B cell (primary cell): ENCODE data around the gene KCNG4. TPM values are rescaled to one million over a fixed set of nuclear protein-coding genes. Genes with fewer than 3 reads are reported as not detected.

Experiments
- ATAC-seq: fragments of 200-7000 bp; cut with Tn5 transposase; one replicate; pipeline ENCODE4 v1.10.0; 2021; ENCODE audit warnings: low read depth, mild to moderate bottlenecking, moderate number of reproducible peaks, moderate library complexity
- CTCF ChIA-PET: fragments of 350-600 bp; sonication (Branson Sonifier 250); formaldehyde crosslinking; loops from one replicate; lab custom pipeline; 2021; ENCODE audit warnings: antibody characterized with exemption, inconsistent platforms; lab: Charles Lee
- POLR2A ChIA-PET: fragments of 350-600 bp; sonication (Branson Sonifier 250); formaldehyde crosslinking; loops from one replicate; lab custom pipeline; 2021; ENCODE audit warnings: antibody characterized with exemption; lab: Charles Lee
- DNase-seq: peaks from one replicate; pipeline ENCODE4 v3.0.0; 2013
- H2AFZ ChIP-seq: 2 replicates; pipeline ENCODE4 v1.6.1; 2012; ENCODE audit warnings: mild to moderate bottlenecking, low read depth, low read length; ENCODE audit not compliant: insufficient read depth, poor library complexity, severe bottlenecking
- H3K27ac ChIP-seq, 2 donors: 1 replicate in 1 of 2; 2 replicates in 1 of 2; pipeline ENCODE4 v1.5.1; 2012 to 2013; ENCODE audit warnings: low read length in 2 of 2, mild to moderate bottlenecking in 2 of 2, moderate library complexity in 1 of 2
- H3K27me3 ChIP-seq, 4 experiments: fragments of 200-600 bp in 1 of 4; sonication (generic) in 1 of 4; replicated peaks in 1 of 4; 1 replicate in 2 of 4; 2 replicates in 2 of 4; pipeline versions ENCODE4 v1.6.1 to v1.7.0; 2013 to 2016; ENCODE audit warnings: low read length in 3 of 4, mild to moderate bottlenecking in 2 of 4, mixed read lengths in 1 of 4, moderate library complexity in 1 of 4; ENCODE audit not compliant: insufficient read depth in 4 of 4, control insufficient read depth in 3 of 4; ENCODE audit errors: control extremely low read depth in 1 of 4
- H3K36me3 ChIP-seq, 2 experiments: replicated peaks in 1 of 2; 1 replicate in 1 of 2; 2 replicates in 1 of 2; pipeline versions ENCODE4 v1.6.1 to v1.7.1; 2013; ENCODE audit warnings: low read length in 1 of 2; ENCODE audit not compliant: insufficient read depth in 2 of 2, control insufficient read depth in 1 of 2; ENCODE audit errors: control extremely low read depth in 1 of 2, extremely low read depth in 1 of 2
- H3K4me1 ChIP-seq, 2 donors: fragments of 200-600 bp in 1 of 2; sonication (generic) in 1 of 2; 1 replicate in 1 of 2; 2 replicates in 1 of 2; pipeline versions ENCODE4 v1.5.1 to v1.6.1; 2013 to 2017; ENCODE audit warnings: low read length in 2 of 2; ENCODE audit not compliant: control insufficient read depth in 2 of 2, insufficient read depth in 2 of 2
- H3K4me2 ChIP-seq: replicated peaks from 2 replicates; pipeline ENCODE3; 2012; ENCODE audit warnings: mild to moderate bottlenecking, low read depth, low read length; ENCODE audit not compliant: poor library complexity, severe bottlenecking
- H3K4me3 ChIP-seq, 5 experiments: fragments of 200-600 bp in 1 of 5; sonication (generic) in 1 of 5; 1 replicate in 3 of 5; 2 replicates in 2 of 5; pipeline versions ENCODE4 v1.5.1 to v1.7.0; 2011 to 2016; ENCODE audit warnings: low read length in 4 of 5, mild to moderate bottlenecking in 4 of 5, low read depth in 2 of 5, control low read depth in 1 of 5, moderate library complexity in 1 of 5; ENCODE audit not compliant: insufficient read depth in 1 of 5; ENCODE audit errors: control extremely low read depth in 1 of 5, extremely low read depth in 1 of 5
- H3K79me2 ChIP-seq: fragments of 200-600 bp; sonication (generic); one replicate; pipeline ENCODE4 v1.6.0; 2016; ENCODE audit warnings: low read length; ENCODE audit not compliant: control insufficient read depth, insufficient read depth
- H3K9ac ChIP-seq: fragments of 200-600 bp; sonication (generic); 2 replicates; pipeline ENCODE4 v1.6.1; 2017; ENCODE audit warnings: mild to moderate bottlenecking, low read length, moderate library complexity
- H3K9me3 ChIP-seq, 3 donors: one replicate each; pipeline versions ENCODE4 v1.6.1 to v1.7.1; 2013; ENCODE audit warnings: low read length in 2 of 3; ENCODE audit not compliant: control insufficient read depth in 2 of 3, insufficient read depth in 1 of 3; ENCODE audit errors: control extremely low read depth in 1 of 3
- H4K20me1 ChIP-seq: 2 replicates; pipeline ENCODE4 v1.6.0; 2012; ENCODE audit warnings: mild to moderate bottlenecking, low read length; ENCODE audit not compliant: insufficient read depth, control insufficient read depth, poor library complexity, severe bottlenecking
- H3K27ac Mint-ChIP-seq: one replicate; pipeline ENCODE4 v1.8.0; 2021; ENCODE audit warnings: mixed read lengths
- H3K27me3 Mint-ChIP-seq: one replicate; pipeline ENCODE4 v1.8.0; 2021; ENCODE audit warnings: mixed read lengths
- H3K4me1 Mint-ChIP-seq: one replicate; pipeline ENCODE4 v1.8.0; 2021; ENCODE audit warnings: mixed read lengths
- H3K4me3 Mint-ChIP-seq: one replicate; pipeline ENCODE4 v1.8.0; 2021; ENCODE audit warnings: mixed read lengths
- H3K9me3 Mint-ChIP-seq: one replicate; pipeline ENCODE4 v1.8.0; 2022; ENCODE audit warnings: mixed read lengths; ENCODE audit not compliant: insufficient read depth
- EZH2 ChIP-seq: IDR thresholded peaks from 2 replicates; pipeline ENCODE4 v1.6.1; 2012; ENCODE audit warnings: borderline replicate concordance, low read depth, mild to moderate bottlenecking, moderate library complexity, low read length; ENCODE audit not compliant: insufficient read depth, poor library complexity, severe bottlenecking
- WGBS: methylation state at CpG from one replicate; pipeline ENCODE4 v1.1.5; 2013; ENCODE audit warnings: missing lambda C conversion rate; ENCODE audit not compliant: insufficient coverage; 5-methylcytosine and 5-hydroxymethylcytosine counted together
- intact Hi-C: fragments of 100-400 bp; cut with micrococcal nuclease; formaldehyde crosslinking; loops from one replicate; pipeline ENCODE4 v1.10.0; 2022
- polyA plus RNA-seq: library from polyadenylated mRNA; depleted of rRNA; stranded (reverse); fragments of >200 nt; gene quantifications from 2 replicates; pipeline ENCODE4 v1.2.3, GENCODE V29; 2012
- total RNA-seq, 2 donors: library from RNA; stranded (reverse); fragments of 120-200 nt in 1 of 2; gene quantifications; 1 replicate in 1 of 2; 2 replicates in 1 of 2; pipeline versions ENCODE4 v1.2.3 to v1.2.4, GENCODE V29; 2013 to 2022
- TF ChIP-seq, protein P1 (sequence below): fragments of 200-600 bp; IDR thresholded peaks from one replicate; pipeline ENCODE4 v1.8.0; 2022; ENCODE audit warnings: antibody characterized with exemption, mild to moderate bottlenecking

The KCNG4 gene
- total and polyA plus RNA-seq, 2 donors (not counting 1 experiment from before 2014, with no cell fraction given): not detected

DNA sequence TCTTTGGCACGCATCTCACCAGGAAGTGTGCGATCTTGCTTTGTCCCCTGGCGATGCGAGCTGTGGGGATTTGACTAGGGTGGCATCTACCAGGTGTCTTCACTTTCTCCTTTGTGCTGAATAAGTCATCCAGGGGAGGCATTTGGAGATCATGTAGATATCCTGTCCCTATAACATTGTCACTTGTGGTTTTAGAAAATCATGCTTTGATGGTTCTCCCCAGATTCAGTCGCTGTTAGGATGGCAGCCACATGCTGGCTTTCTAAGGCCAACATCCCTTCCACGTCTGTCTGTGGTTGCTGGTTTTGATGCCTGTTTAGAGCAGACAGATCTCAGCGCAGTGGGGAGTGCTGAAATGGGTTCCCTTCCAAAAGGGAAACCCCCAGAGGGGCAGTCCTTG is 46.3 kb downstream of the KCNG4 start:
- ChIA-PET CTCF (no interaction called here), POLR2A (no interaction called here)
- Histone ChIP-seq H2AFZ (peak overlapping the region; percentile 77), H3K36me3 (no peaks in the 10 kb centered on the region), H3K4me2 (no peak overlapping the region), H4K20me1 (no peaks in the 10 kb centered on the region), H3K27me3 (peaks cover 0 to 4% (median 0%) of the 10 kb centered on the region in 4 experiments), H3K79me2 (no peaks in the 10 kb centered on the region), H3K27ac (no peak overlapping the region), H3K4me1 (peaks cover 12 to 13% of the 10 kb centered on the region in 2 donors), H3K9ac (no peak overlapping the region), H3K9me3 (no peaks in the 10 kb centered on the region), H3K4me3 (no peak overlapping the region)
- Mint-ChIP-seq H3K4me3 (peak overlapping the region; percentile 68), H3K27ac (no peak overlapping the region), H3K4me1 (peaks cover 14% of the 10 kb centered on the region), H3K27me3 (peaks cover 1% of the 10 kb centered on the region), H3K9me3 (no peaks in the 10 kb centered on the region)
- intact Hi-C loops: no loop called here
- 80% methylated on average over 6 of the region's 7 CpGs for WGBS
- no peak for ATAC-seq
- TF ChIP-seq, protein P1, sequence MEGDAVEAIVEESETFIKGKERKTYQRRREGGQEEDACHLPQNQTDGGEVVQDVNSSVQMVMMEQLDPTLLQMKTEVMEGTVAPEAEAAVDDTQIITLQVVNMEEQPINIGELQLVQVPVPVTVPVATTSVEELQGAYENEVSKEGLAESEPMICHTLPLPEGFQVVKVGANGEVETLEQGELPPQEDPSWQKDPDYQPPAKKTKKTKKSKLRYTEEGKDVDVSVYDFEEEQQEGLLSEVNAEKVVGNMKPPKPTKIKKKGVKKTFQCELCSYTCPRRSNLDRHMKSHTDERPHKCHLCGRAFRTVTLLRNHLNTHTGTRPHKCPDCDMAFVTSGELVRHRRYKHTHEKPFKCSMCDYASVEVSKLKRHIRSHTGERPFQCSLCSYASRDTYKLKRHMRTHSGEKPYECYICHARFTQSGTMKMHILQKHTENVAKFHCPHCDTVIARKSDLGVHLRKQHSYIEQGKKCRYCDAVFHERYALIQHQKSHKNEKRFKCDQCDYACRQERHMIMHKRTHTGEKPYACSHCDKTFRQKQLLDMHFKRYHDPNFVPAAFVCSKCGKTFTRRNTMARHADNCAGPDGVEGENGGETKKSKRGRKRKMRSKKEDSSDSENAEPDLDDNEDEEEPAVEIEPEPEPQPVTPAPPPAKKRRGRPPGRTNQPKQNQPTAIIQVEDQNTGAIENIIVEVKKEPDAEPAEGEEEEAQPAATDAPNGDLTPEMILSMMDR: no peak
- no peak for TF ChIP-seq EZH2
- peak; percentile 5 for DNase-seq

DNA sequence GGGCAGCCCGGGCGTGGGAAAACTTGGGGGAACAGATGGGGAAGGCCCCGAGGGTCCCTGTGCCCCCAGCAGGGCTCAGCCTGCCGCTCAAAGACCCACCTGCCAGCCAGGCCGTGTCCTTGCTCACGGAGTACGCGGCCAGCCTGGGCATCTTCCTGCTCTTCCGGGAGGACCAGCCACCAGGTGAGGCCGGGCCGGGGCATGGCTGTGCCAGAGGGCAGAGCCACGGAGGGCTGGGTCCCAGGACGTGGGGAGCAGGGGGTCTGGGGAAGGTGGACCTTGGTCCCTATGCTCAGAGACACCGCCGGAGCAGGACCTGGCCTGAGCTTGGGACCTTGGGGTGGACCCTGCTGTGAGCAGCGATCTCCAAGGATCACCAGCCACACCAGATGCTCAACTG is 48.3 kb downstream of the KCNG4 start:
- WGBS: 97% methylated on average over 15 of the region's 16 CpGs
- no peak for DNase-seq
- H3K9me3 ChIP-seq: no peaks in the 10 kb centered on the region
- CTCF ChIA-PET: no interaction called here
- no peaks in the 10 kb centered on the region for H4K20me1 ChIP-seq
- H2AFZ ChIP-seq: no peak overlapping the region
- H3K36me3 ChIP-seq: no peaks in the 10 kb centered on the region
- H3K27me3 ChIP-seq: peaks cover 0 to 4% (median 0%) of the 10 kb centered on the region in 4 experiments
- no peak overlapping the region for H3K9ac ChIP-seq
- H3K4me1 Mint-ChIP-seq: peaks cover 20% of the 10 kb centered on the region
- H3K4me3 Mint-ChIP-seq: no peak overlapping the region
- TF ChIP-seq, protein P1: no peak
- no peak for TF ChIP-seq EZH2
- no peak overlapping the region for H3K27ac ChIP-seq
- no peak overlapping the region for H3K4me3 ChIP-seq
- peaks cover 8% of the 10 kb centered on the region for H3K79me2 ChIP-seq
- no peak overlapping the region for H3K4me2 ChIP-seq
- POLR2A ChIA-PET: interaction anchor here (0.5 kb wide), 1 partner anchor 104 kb away, joined by 5 read pairs; no protein-coding TSS in a partner anchor
- no peak for ATAC-seq
- no peaks in the 10 kb centered on the region for H3K27me3 Mint-ChIP-seq
- no peaks in the 10 kb centered on the region for H3K9me3 Mint-ChIP-seq
- H3K27ac Mint-ChIP-seq: no peak overlapping the region
- peaks cover 12 to 17% of the 10 kb centered on the region in 2 donors for H3K4me1 ChIP-seq
- intact Hi-C loops: no loop called here
